Choroid plexus epithelial cell (primary cell): Measurements from ENCODE around the gene SLK.

ENCODE experiments used
- DNase-seq: peaks from one replicate; pipeline ENCODE4 v3.0.0-alpha.2; 2010; ENCODE audit warnings: low read depth
- H3K4me3 ChIP-seq: 2 replicates; pipeline ENCODE4 v1.5.1; 2011; ENCODE audit warnings: low read depth, mild to moderate bottlenecking, control low read depth, low read length, moderate library complexity
- TF ChIP-seq, protein P1 (sequence below): conservative IDR thresholded peaks from 2 replicates; pipeline ENCODE4 v1.5.1; 2011; ENCODE audit warnings: low read depth, mild to moderate bottlenecking, control low read depth, inconsistent platforms, low read length, moderate library complexity

The SLK gene

DNA sequence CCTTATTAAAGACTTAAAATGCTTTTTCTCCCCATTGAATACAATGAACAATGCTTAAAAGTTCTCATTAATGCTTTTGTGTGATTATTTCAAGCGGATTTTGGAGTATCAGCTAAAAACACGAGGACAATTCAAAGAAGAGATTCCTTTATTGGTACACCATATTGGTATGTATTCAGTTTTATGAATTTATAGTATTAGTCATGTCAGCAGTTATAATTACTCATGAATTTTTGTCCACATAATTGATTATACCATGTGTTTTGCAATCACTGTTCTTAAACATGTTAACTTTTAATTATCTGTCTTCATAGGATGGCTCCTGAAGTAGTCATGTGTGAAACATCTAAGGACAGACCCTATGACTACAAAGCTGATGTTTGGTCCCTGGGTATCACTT, 31.9 kb downstream of the SLK start:
- no peak for DNase-seq
- TF ChIP-seq, protein P1, sequence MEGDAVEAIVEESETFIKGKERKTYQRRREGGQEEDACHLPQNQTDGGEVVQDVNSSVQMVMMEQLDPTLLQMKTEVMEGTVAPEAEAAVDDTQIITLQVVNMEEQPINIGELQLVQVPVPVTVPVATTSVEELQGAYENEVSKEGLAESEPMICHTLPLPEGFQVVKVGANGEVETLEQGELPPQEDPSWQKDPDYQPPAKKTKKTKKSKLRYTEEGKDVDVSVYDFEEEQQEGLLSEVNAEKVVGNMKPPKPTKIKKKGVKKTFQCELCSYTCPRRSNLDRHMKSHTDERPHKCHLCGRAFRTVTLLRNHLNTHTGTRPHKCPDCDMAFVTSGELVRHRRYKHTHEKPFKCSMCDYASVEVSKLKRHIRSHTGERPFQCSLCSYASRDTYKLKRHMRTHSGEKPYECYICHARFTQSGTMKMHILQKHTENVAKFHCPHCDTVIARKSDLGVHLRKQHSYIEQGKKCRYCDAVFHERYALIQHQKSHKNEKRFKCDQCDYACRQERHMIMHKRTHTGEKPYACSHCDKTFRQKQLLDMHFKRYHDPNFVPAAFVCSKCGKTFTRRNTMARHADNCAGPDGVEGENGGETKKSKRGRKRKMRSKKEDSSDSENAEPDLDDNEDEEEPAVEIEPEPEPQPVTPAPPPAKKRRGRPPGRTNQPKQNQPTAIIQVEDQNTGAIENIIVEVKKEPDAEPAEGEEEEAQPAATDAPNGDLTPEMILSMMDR = no peak
- H3K4me3 ChIP-seq = no peak overlapping the region

DNA sequence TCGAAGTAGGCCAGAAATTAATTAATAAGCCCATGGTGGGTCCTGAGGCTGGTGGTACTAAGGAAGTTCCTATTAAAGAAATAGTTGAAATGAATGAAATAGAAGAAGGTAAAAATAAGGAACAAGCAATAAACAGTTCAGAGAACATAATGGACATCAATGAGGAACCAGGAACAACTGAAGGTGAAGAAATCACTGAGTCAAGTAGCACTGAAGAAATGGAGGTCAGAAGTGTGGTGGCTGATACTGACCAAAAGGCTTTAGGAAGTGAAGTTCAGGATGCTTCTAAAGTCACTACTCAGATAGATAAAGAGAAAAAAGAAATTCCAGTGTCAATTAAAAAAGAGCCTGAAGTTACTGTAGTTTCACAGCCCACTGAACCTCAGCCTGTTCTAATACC, 36.0 kb downstream of the SLK start:
- no peak for DNase-seq
- TF ChIP-seq, protein P1 = no peak
- no peak overlapping the region for H3K4me3 ChIP-seq

DNA sequence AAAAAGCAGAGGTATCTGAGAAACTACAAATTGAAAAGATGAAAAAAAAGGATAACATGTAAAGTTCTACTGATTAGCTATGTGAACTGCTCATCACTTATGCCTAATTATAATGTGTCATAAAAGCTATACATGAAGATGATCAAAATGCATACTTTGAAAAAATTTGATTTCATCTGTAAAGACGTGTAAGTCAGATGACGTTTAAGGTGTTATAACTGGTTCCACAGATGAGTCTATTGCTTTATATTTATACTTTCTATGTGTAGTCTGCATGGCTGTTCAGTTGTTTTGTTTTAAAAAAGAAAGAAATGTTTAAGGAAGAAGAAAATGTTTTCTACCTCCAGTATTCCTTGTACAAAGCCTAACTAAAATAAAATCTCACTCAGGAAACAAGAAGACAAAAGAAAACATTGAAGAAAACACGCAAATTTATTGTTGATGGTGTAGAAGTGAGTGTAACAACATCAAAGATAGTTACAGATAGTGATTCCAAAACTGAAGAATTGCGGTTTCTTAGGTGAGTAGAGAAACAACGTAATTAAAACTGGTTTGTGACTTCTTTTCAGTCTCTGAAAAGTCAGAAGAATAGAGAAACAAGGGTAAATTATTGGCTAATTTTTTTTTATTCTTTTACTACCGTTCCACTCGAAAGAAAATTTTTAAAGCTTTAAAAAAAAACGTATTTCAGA, 38.4 kb downstream of the SLK start:
- no peak for DNase-seq
- H3K4me3 ChIP-seq = no peak overlapping the region
- TF ChIP-seq, protein P1 = no peak

DNA sequence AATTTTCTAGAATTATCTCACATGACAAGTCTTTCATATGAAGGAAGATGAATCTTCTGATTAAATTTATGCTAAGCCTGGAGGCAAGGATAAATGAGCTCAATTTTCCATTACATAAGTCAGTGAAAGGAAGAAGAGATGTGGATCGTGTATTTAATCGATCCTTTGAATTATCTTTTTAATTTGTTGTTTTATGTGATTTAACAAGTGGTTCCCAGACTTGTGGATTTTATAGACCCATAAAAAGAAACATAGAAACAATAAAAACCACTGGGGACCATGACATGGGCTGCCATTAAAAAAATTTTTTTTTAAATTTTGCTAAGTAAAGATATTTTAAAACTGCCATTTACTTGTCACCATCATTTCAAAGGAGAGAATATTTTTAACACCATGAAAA, 45.0 kb downstream of the SLK start:
- DNase-seq = no peak
- TF ChIP-seq, protein P1 = no peak
- H3K4me3 ChIP-seq = no peak overlapping the region

DNA sequence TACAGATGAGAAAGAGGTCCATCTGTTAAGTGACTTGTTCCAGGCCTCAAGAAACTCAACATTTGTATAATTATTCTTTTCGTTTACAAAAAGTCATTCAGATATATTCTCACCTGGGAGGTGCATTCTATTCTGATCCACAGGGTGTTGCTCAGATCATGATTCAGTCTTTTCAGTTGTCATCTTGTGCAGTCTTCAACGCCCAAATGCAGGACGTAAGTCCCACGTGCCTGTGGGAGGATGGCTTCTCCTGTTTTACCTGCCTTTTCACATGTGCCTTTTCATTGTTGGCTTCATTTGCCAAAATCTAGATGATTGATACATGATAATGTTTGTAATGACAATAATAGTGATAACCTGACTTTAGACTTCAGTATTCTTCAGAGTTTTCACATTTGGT, 46.5 kb downstream of the SLK start:
- DNase-seq = no peak
- TF ChIP-seq, protein P1 = no peak
- H3K4me3 ChIP-seq = no peak overlapping the region

DNA sequence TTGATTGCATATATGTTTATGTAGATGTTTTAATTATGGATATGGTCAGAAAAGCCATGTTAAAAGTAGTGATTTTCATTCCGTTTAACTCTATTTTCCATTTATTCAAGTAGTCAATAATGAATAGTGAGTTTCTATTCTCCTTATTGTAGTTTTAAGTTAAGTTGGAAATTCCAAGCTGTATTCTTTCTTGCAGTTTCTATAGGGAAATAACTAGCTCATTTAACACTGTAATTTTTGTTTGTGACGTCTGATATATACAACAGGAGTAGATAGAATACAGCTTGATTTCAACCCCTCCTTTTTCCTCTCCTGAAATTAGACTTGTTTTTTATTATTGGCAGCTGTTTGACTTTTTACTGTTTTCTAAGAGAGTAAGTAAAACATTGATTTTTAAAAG, 47.2 kb downstream of the SLK start:
- TF ChIP-seq, protein P1 = no peak
- DNase-seq = no peak
- no peak overlapping the region for H3K4me3 ChIP-seq

DNA sequence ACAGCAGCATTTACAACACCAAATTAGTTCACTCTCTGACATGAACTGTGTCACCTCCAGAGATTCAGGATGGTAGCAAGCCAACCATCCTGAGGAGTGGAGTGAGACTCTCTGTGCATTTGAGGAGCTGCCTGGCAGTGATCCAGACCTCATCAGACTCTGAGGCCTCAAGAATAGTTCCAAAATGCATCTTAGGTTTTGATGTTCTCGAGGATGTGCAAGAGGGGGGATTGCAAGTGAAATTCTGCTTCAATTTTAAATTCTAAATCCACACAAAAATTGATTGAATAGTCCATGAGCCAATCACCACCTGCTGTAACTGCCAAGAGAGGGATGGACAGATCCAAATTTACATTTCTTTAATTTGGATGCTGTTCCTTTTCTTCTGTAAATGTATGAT, 49.7 kb downstream of the SLK start:
- H3K4me3 ChIP-seq = no peak overlapping the region
- no peak for DNase-seq
- TF ChIP-seq, protein P1 = no peak
